GM21367 (cell line): ENCODE results near the gene TEX19.
"Not testable (repeated sequence)": the region's sequence is repeated elsewhere in the genome, so short reads cannot be mapped to it uniquely, and the experiment has no call there.

Source experiments
- ATAC-seq: cut with Tn5 transposase; IDR thresholded peaks from one replicate; pipeline ENCODE4 v1.9.1; 2021; ENCODE audit not compliant: unreplicated experiment

TEX19 gene

DNA sequence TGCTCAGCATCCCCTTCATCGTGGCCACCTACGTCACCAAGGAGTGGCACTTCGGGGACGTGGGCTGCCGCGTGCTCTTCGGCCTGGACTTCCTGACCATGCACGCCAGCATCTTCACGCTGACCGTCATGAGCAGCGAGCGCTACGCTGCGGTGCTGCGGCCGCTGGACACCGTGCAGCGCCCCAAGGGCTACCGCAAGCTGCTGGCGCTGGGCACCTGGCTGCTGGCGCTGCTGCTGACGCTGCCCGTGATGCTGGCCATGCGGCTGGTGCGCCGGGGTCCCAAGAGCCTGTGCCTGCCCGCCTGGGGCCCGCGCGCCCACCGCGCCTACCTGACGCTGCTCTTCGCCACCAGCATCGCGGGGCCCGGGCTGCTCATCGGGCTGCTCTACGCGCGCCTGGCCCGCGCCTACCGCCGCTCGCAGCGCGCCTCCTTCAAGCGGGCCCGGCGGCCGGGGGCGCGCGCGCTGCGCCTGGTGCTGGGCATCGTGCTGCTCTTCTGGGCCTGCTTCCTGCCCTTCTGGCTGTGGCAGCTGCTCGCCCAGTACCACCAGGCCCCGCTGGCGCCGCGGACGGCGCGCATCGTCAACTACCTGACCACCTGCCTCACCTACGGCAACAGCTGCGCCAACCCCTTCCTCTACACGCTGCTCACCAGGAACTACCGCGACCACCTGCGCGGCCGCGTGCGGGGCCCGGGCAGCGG is 15.7 kb downstream of the TEX19 start:
- ATAC-seq: no peak

DNA sequence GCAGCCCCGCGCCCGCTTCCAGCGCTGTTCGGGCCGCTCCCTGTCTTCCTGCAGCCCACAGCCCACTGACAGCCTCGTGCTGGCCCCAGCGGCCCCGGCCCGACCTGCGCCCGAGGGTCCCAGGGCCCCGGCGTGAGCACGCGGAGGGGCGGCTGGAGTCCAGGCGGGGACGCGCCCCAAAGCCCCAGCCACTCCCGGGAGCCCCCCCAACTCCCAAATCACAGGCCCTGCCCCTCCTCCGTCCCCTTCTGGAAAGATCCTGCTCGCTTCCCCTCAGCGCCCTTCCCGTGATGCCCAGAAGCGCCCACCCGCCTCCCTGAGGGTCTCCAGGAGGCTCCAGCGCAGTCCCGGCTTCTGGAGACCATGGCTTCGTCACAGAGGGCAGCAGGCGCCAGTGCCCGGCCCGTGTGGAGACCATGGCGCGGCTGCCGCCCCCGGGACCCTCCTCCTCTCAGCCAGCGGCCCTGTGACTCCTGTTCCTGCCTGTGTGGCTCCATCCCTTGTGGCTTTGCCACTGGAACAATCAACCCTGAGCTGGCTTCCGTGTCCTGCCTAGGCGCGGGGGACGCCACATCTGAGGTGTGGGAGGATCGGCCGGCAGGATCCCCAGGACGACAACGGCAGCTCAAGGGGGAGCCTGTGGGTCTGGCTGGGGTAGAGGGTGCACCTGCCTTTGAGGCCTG is 16.5 kb downstream of the TEX19 start:
- ATAC-seq: no peak

DNA sequence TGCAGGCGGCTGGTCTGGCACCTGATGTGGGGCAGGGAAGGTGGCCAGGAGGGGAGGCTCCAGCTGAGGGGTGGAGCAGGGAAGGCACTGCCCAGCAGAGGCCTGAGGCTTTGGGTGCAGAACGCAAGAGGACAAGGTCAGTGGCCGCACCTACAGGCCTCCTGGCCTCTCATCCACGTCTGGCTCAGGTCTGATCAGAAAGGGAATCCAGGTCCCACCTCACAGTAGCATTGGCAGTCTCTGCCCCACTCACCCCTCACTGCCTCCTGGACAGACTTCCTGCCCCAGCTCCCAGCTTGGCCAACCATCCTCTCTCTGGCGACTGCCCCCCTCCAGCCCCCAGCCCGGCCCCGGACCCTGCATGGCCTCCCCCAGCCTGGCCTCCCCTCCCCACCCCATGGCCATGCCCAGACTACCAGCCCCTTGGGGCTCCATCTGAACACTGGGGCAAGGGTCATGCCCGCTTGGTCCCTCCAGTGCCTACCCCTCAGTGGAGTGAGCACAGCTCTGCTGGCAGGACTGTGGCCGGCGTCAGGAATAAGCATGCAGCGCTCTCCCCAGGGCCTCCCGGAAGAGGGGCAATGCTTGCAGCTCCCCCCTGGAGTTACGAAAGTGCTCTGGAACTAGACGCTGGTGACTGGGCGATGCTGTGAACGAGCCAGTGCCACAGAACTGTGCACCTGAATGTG is 17.1 kb downstream of the TEX19 start:
- no peak for ATAC-seq

DNA sequence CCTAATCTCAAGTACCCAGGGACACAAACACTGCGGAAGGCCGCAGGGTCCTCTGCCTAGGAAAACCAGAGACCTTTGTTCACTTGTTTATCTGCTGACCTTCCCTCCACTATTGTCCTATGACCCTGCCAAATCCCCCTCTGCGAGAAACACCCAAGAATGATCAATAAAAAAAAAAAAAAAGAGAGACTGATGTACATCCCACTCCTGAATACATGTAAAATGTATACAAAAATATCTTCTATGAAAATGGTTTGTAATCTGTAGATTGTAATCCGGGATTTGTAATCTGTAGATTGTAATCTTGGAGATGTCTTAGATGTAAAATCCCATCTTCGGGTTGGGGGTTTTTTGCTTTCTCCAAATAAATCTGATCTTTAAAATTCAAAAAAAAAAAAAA is 18.2 kb downstream of the TEX19 start:
- ATAC-seq: not testable (repeated sequence)

DNA sequence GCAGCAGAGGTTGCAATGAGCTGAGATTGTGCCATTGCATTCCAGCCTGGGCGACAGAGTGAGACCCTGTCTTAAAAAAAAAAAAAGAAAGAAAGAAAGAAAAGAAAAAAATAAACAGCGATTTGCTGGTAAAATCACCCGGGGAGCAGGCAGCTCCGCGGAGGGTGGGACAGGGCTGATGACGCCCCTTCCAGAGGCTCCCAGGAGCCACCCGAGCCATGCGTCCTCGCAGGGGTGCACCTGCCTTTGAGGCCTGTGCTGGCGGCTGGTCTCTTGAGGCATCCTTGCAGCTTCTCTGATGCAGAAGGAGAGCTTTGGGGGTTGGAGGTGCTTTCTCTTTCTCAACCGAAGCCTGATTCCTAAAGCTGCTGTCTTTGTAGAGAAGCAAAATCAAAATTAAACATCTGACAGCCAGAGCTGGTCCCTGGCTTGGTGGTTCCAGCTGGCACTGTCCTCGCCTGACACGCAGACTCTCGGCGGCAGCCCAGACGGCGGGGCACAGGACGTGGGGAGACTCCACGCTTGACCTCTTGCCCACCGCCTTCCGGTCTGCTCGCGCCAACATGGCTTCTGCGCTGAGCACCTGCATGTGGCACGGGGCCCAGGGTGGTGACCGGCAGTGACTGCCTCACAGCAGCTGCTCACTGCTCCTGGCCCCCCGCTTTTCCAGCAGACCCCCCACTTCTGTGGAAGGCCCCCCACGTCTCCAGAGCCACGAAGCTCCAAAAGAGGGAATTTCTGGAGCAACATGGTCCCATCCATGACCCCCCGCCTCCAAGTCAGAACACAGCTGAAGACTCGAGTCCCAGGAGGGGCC is 19.1 kb downstream of the TEX19 start:
- no peak for ATAC-seq

DNA sequence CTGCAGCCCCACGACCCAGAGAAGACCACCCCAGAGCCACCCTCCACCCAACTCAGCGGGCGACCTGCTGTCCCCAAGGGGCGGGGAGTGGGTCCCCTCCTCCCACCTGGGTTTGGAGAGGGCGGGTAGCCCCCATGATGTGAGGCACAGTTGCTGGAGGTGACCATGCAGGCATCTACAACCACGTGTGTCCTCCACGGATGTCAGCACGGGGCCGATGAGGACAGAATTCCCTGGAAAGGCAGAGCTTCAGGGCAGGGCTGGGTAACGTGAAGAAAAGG is 19.6 kb downstream of the TEX19 start:
- no peak for ATAC-seq

DNA sequence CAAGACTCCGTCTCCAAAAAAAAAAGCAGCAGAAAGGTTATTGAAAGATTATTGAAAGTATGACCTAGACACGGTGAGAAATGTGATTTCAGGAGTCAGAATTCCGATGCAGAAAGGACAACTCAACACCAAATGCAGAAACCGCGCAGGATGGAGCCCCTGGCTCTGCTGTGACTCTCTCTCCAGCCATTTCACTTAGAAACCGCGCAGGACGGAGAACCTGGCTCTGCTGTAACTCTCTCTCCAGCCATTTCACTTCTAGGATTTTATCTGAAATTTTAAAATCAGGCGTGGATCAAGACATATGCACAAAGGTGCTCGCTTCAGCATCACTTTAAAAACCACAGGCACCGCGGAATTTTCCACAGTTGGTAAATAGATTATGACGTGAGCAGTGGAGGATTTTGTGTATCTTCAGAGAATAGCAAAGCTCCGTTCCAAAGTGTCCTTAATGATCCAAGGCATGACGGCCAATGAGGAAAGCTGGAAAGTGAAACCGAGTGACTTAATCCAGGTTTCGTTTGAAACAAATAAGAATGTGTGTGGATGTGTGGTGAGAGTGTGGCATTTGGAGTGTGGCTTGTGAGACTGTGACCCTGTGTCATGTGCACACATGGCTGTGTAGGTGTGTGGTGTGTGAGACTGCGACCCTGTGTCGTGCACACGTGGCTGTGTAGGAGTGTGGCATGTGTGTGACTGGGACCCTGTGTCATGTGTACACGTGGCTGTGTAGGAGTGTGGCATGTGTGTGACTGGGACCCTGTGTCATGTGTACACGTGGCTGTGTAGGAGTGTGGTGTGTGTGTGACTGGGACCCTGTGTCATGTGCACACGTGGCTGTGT is 22.0 kb downstream of the TEX19 start:
- ATAC-seq: no peak

DNA sequence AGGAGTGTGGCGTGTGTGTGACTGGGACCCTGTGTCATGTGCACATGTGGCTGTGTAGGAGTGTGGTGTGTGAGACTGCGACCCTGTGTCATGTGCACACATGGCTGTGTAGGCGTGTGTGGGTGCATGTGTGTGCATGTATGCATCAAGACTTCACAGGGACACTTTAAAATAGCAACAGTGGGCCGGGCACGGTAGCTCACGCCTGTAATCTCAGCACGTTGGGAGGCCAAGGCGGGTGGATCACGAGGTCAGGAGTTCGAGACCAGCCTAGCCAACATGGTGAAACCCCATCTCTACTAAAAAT is 22.6 kb downstream of the TEX19 start:
- not testable (repeated sequence) for ATAC-seq

DNA sequence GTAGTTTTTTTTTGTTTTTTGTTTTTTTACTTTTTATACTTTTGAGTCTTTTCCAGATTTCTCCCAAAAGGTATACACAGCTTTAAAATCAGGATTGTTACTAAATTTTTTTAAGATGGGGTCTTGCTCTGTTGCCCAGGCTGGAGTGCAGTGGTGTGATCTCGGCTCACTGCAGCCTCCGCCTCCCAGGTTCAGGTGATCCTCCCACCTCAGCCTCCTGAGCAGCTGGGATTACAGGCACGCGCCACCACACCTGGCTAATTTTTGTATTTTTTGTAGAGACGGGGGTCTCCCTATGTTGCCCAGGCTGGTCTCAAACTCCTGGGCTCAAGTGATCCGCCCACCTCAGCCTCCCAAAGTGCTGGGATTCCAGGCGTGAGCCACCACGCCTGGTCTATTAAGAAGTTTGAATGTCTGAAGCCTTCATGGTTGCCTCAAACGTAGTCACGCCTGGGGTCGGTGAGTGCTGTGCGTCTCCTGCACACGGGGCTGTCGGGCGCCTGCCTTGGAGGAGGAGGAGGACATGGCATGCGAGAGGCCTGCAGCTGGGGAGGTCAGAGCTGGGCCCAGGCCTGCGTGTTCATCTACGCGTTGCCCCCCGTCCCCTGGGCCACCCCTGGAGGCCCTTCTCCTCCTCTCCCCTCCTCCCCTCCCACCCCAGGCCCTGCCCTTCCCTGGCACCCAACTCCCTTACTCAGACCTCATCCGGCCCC is 23.3 kb downstream of the TEX19 start:
- not testable (repeated sequence) for ATAC-seq

DNA sequence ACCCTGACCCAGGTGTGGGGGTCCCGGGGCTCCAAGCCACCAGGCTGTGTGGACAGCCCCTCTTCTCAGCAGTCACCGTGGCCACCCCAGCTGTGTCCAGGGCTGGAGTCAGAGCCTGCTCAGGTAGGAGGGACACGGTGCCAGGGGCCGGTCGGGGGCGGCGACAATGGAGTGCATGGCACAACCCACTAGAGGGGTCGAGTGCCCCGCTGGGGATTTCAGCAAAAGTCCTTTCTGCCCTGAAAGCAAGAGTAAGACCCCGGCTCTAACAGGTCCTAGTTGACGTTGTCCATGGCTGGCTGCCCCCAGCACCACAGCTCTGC is 23.8 kb downstream of the TEX19 start:
- ATAC-seq: no peak

DNA sequence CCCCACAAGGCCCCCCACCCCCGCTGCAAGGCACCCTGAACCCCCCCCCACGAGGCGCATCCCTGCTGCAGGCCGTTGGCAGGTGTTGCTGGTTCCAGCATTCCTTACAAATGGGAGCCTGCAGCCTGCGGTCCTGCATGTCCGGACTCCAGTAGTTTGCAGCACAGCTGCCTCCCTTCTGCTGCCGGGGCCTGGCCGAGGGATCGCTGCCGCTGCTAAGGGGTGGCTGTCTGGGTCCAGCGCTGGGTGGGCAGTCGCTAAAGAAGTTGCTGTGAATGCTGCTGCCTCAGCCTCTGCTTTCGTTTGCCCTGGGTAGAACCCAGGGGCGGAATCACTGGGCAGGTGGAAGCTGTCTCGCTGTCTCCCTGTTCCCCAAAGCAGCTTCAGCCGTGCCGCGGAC is 24.4 kb downstream of the TEX19 start:
- no peak for ATAC-seq

DNA sequence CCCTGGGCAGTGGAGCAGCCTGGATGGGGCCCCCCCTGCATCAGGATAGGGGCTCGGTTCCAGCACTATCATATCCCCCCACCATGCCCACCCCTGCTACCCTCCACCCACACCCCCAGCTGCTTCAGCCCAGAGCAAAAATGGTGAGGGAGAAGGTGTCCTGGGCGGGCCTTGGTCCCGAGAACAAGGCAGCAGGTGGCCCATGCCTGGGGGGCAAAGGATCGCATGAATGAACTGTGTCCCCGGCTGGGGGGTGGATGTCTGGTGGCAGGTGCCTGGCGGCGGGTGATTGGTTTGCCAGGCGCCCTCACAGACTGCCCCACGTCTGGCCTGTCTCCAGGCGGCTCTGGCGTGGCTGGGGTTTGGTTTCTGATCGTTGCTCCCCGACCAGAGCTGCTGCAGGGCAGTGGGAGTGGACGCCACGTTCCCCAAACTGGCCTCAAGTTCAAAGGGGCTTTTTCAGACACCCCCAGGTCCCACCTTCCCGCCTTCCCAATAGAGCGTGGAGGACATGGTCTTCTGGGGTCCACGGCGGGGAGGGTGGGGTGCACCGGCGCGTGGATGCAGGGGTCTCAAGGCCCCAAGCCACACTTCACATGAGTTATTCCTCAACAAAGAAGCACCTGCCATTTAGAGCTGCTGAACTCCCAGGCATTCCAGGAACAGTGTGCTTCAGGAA is 25.1 kb downstream of the TEX19 start:
- no peak for ATAC-seq

DNA sequence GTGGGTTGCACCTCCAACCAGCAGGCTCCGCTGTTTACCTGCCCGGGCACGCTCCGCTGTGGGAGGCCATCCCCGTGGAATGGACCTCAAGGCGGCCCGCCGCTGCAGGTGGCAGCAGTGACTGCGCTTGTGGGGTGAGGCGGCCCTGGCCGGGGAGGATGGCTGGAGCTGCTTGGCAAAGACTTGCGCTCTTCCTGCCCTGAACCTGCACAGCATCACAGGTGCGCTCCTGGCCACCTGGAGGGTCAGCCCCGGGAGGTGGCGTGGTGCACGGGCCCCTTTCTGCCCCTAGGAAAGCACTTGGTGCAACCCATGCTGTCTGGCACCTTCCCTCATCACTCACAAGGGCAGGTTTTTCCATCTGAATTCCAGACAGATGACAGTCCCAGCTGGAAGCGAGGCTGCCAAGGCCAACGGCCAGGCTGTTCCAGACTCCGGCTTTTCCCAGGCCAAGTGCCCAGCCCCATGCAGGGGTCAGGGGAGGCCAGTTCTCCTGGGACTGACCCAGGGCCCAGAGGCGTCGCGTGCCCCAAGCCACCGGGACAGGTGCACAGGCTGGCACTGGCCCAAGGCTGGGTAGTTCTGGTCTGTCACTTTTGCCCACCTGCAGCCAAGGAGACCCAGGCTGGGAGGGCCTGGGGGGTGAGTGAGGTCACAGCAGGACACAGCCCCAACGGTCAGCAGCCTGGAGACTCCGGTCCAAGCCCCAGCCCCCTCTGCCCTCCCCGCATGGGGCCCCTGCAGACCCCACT is 25.9 kb downstream of the TEX19 start:
- ATAC-seq: no peak

DNA sequence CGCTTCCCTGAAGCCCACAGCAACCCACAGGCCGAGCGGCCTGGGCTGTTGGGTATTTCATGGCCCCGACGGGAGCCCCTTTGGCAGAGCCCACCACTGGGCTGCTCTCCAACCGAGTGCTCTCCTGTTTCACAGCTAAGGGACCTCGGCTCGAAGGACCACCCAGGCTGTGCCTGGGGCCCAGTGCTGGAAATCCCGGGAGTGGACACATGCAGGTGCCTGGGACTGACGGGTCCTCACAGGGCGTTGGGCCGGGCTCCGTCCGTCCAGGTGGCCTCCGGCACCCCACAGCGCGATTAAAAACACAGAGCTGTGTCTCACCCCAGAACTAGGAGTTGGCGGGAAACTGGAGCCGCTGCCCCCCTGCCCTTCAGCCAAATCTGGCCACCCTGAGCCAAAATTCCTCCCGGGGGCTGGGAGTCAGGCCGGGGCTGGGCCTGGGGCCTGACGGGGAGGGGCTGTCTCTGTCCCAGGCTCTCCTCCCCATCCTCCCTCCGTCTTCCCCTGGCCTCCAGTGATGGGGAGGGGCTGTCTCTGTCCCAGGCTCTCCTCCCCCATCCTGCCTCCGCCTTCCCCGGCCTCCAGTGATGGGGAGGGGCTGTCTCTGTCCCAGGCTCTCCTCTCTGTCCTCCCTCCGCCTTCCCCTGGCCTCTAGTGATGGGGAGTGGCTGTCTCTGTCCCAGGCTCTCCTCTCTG is 26.7 kb downstream of the TEX19 start:
- ATAC-seq: no peak

DNA sequence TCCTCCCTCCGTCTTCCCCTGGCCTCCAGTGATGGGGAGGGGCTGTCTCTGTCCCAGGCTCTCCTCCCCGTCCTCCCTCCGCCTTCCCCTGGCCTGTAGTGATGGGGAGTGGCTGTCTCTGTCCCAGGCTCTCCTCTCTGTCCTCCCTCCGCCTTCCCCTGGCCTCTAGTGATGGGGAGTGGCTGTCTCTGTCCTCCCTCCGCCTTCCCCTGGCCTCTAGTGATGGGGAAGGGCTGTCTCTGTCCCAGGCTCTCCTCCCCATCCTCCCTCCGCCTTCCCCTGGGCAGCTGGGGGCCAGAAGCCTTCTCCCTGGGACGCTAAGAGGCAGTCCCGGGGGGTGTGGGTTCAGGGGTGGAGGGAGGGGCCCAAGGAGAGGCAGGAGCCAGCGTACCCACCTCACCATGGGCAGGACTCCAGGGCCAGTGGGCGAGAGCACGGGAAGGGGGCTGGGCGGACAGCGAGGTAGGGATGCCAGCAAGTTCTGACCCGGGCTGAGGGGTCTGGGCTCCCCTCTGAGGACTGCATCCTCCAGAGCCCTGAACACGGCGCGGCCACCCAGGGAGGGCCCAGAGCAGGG is 27.3 kb downstream of the TEX19 start:
- ATAC-seq: no peak

DNA sequence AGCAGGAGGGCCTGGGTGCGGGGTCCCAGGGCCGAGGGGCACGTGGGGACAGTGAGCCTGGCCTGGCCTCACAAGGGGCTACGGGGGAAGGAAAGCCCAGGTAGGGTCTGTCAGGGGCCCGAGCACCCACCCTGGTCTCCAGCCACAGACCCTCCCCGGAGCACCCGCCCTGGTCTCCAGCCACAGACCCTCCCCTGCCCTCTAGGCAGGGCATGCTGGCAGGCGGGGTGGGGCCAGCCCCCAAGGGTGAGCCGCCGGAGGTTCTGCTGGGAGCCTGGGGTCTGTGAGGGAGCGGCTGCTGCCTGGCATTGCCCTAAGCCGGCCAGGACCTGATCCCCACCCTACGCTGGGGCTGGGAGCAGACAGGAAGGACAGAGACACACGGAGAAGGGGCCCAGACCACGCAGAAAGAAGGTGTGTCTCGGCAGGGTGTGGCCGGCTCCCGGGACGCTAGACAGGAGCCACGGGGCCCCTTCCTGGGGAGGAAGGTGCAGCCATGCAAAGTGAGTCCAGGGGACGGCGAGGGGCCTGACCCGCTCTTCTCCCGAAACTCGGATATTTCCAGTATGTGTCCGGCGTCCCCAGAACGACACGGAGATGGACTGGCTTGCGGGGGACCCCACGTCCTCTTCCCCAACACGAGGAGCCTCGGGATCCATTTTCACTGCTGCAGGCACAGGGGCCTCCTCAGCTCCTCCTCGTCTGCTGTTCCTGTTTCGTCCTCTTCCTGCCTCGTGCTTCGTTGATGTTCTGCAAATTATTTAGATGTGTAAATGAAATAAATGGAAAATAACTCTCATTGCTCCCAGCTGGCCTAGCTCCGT is 28.0 kb downstream of the TEX19 start:
- no peak for ATAC-seq

DNA sequence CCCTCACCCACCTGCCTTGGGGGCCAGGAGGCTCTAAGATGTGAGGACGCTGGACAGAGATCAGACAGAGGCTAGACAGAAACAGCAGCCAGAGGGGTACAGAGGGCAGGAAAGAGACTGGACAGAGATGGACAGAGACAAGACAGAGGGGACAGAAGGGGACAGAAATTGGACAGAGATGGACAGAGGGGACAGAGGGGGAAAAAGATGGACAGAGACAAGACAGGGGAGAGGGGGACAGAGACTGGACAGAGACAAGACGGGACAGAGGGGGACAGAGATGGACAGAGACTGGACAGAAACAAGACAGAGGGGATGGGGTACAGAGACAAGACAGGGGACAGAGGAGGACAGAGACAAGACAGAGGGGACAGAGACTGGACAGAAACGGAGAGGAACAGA is 28.7 kb downstream of the TEX19 start:
- no peak for ATAC-seq
